ENCODE data around the gene CHI3L1. TPM values are rescaled to one million over a fixed set of nuclear protein-coding genes. Genes with fewer than 3 reads are reported as not detected.

The CHI3L1 gene
- total RNA-seq, 1 experiment from 2014 or later: 0.75 TPM

- H3K36me3 Mint-ChIP-seq (ENCODE audit: insufficient read depth, unreplicated experiment): no peaks in the 10 kb centered on the region
- POLR2A ChIA-PET: interaction anchor here (0.6 to 1.3 kb wide), 4 partner anchors 14 to 1390 kb away, joined by 3 to 5 read pairs (median 4); no protein-coding TSS in a partner anchor
- CTCF ChIA-PET: interaction anchor here (0.5 to 15.6 kb wide), 45 partner anchors 7 to 1726 kb away, joined by 3 to 334 read pairs (median 9); partner anchors contain the start of genes ADORA1 and CHI3L1
- H3K9me3 Mint-ChIP-seq (ENCODE audit: unreplicated experiment): no peaks in the 10 kb centered on the region
- DNase-seq (ENCODE audit: unreplicated experiment): no peak
- H3K4me3 Mint-ChIP-seq (ENCODE audit: unreplicated experiment): no peak overlapping the region
- no TSS peak for BruUV-seq (replicated peaks)
- no peak overlapping the region for H3K27ac Mint-ChIP-seq (ENCODE audit: low read depth, unreplicated experiment)
- TF ChIP-seq CTCF (IDR thresholded peaks at IDR 0.05; ENCODE audit: unreplicated experiment): no peak
- intact Hi-C loops (cut with micrococcal nuclease): loop anchor here (1.0 to 2.0 kb wide), 4 partner anchors 45 to 132 kb away; no protein-coding TSS in a partner anchor
- H3K27me3 Mint-ChIP-seq (ENCODE audit: insufficient read depth, unreplicated experiment): peaks cover 18% of the 10 kb centered on the region
- H3K4me1 Mint-ChIP-seq (ENCODE audit: insufficient read depth, unreplicated experiment): peaks cover 5% of the 10 kb centered on the region
Measured at GRCh38 chr1:203171341-203172183, 14.9 kb downstream of the CHI3L1 start.

- no peaks in the 10 kb centered on the region for H3K9me3 Mint-ChIP-seq (ENCODE audit: unreplicated experiment)
- CTCF ChIA-PET: interaction anchor here (0.5 to 15.6 kb wide), 22 partner anchors 9 to 1726 kb away, joined by 3 to 334 read pairs (median 14); partner anchors contain the start of gene ADORA1
- no peak overlapping the region for H3K4me3 Mint-ChIP-seq (ENCODE audit: unreplicated experiment)
- POLR2A ChIA-PET: interaction anchor here (1.3 kb wide), 1 partner anchor 46 kb away, joined by 5 read pairs; no protein-coding TSS in a partner anchor
- TF ChIP-seq CTCF (IDR thresholded peaks at IDR 0.05; ENCODE audit: unreplicated experiment): no peak
- no peak overlapping the region for H3K27ac Mint-ChIP-seq (ENCODE audit: low read depth, unreplicated experiment)
- H3K4me1 Mint-ChIP-seq (ENCODE audit: insufficient read depth, unreplicated experiment): peaks cover 5% of the 10 kb centered on the region
- intact Hi-C loops (cut with micrococcal nuclease): no loop called here
- no peak for DNase-seq (ENCODE audit: unreplicated experiment)
- BruUV-seq (replicated peaks): no TSS peak
- H3K36me3 Mint-ChIP-seq (ENCODE audit: insufficient read depth, unreplicated experiment): no peaks in the 10 kb centered on the region
- H3K27me3 Mint-ChIP-seq (ENCODE audit: insufficient read depth, unreplicated experiment): peaks cover 18% of the 10 kb centered on the region
Measured at GRCh38 chr1:203170625-203171330, 15.7 kb downstream of the CHI3L1 start.

GRCh38 chr1:203169770-203170520 is 16.6 kb downstream of the CHI3L1 start:
- no peak overlapping the region for H3K4me3 Mint-ChIP-seq (ENCODE audit: unreplicated experiment)
- intact Hi-C loops (cut with micrococcal nuclease): no loop called here
- H3K27ac Mint-ChIP-seq (ENCODE audit: low read depth, unreplicated experiment): no peak overlapping the region
- no peaks in the 10 kb centered on the region for H3K9me3 Mint-ChIP-seq (ENCODE audit: unreplicated experiment)
- peaks cover 13% of the 10 kb centered on the region for H3K27me3 Mint-ChIP-seq (ENCODE audit: insufficient read depth, unreplicated experiment)
- peaks cover 5% of the 10 kb centered on the region for H3K4me1 Mint-ChIP-seq (ENCODE audit: insufficient read depth, unreplicated experiment)
- no peak for TF ChIP-seq CTCF (IDR thresholded peaks at IDR 0.05; ENCODE audit: unreplicated experiment)
- ChIA-PET POLR2A (no interaction called here), CTCF (interaction anchor here (0.6 to 15.6 kb wide), 12 partner anchors 21 to 456 kb away, joined by 3 to 334 read pairs (median 12); partner anchors contain the start of gene ADORA1)
- no peak for DNase-seq (ENCODE audit: unreplicated experiment)
- no peaks in the 10 kb centered on the region for H3K36me3 Mint-ChIP-seq (ENCODE audit: insufficient read depth, unreplicated experiment)
- no TSS peak for BruUV-seq (replicated peaks)

Data from MCF 10A (cell line).